Left ventricle myocardium inferior (tissue), 1 donor: ENCODE measurements around the gene TRAPPC2. TPM values are rescaled to one million over a fixed set of nuclear protein-coding genes. Genes with fewer than 3 reads are reported as not detected.
"Not testable (repeated sequence)": the region's sequence is repeated elsewhere in the genome, so short reads cannot be mapped to it uniquely, and the experiment has no call there.

Experiments used
- DNase-seq: peaks from one replicate; pipeline ENCODE4 v3.0.0-alpha.2; 2020
- H3K27ac ChIP-seq: fragments of 200-600 bp; replicated peaks from 2 replicates; pipeline ENCODE4 v1.8.0; 2021
- H3K27me3 ChIP-seq: fragments of 200-600 bp; 2 replicates; pipeline ENCODE4 v1.8.0; 2021; ENCODE audit warnings: low read depth
- H3K36me3 ChIP-seq: fragments of 200-600 bp; 2 replicates; pipeline ENCODE4 v1.8.0; 2021
- H3K4me1 ChIP-seq: fragments of 200-600 bp; 2 replicates; pipeline ENCODE4 v1.8.0; 2021
- H3K4me3 ChIP-seq: fragments of 200-600 bp; 2 replicates; pipeline ENCODE4 v1.8.0; 2021; ENCODE audit warnings: mild to moderate bottlenecking, moderate library complexity
- H3K9me3 ChIP-seq: fragments of 200-600 bp; replicated peaks from 2 replicates; pipeline ENCODE4 v1.8.0; 2021
- intact Hi-C: fragments of 100-400 bp; cut with micrococcal nuclease; formaldehyde crosslinking; loops from one replicate; pipeline ENCODE4 v1.11.0; 2022
- total RNA-seq: library from RNA; stranded (reverse); fragmentation: NEBNext Ultra II Directional; extraction: Animal tissue kit (Norgen Biotek cat#: 25700); gene quantifications from one replicate; pipeline ENCODE4 v1.2.1, GENCODE V29; 2021
- TF ChIP-seq, protein P1 (sequence below): fragments of 200-600 bp; IDR thresholded peaks from 2 replicates; pipeline ENCODE4 v1.8.0; 2021; ENCODE audit warnings: antibody characterized with exemption, mild to moderate bottlenecking, borderline replicate concordance
- donor health status: DM: no; HTN: yes; CAD: no; lungs with severe emphysema.

Gene TRAPPC2
- total RNA-seq, 1 donor from 2014 or later, result 7.2 TPM

DNA sequence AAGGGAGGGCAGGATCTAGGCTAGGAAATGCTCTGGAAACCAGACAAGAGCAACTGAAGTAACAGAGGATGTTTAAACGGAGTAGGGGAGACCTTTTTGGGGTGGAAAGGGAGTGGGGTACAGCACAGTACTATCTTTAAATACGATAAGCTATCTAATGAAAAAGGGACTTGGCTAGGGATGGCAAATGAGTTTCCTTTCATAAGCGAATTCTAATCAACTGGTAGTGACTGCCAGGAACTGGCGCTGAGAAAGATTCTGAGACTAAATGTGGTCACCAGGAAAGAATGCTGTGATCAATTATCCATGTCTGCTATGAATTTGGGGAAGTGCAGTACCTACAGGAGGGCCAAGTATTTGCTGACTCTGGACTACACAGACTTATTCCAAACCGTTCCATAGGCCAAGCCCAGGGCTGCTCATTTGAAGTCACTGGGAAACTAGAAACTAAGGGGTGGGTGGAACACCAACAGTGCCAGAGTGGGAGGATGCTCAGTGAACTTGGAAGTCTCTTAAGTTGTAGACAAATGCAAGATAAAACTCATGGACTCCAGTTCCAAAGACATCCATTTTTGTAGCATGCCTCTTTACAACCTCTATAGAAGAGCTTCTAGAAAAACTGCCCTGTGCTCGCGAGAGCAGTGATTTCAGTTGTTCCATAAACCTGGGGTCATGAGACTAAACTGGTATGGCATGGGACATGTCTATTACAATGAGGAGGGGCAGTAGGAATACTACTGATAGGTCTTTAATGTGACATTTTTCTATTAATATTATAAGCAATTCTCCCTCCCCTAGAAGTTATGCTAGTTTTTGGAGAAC lies 2.0 kb downstream of the TRAPPC2 start:
- H3K4me3 ChIP-seq, result no peak overlapping the region
- DNase-seq, result no peak
- intact Hi-C loops, result no loop called here
- H3K27me3 ChIP-seq, result no peaks in the 10 kb centered on the region
- H3K9me3 ChIP-seq, result no peaks in the 10 kb centered on the region
- TF ChIP-seq, protein P1, sequence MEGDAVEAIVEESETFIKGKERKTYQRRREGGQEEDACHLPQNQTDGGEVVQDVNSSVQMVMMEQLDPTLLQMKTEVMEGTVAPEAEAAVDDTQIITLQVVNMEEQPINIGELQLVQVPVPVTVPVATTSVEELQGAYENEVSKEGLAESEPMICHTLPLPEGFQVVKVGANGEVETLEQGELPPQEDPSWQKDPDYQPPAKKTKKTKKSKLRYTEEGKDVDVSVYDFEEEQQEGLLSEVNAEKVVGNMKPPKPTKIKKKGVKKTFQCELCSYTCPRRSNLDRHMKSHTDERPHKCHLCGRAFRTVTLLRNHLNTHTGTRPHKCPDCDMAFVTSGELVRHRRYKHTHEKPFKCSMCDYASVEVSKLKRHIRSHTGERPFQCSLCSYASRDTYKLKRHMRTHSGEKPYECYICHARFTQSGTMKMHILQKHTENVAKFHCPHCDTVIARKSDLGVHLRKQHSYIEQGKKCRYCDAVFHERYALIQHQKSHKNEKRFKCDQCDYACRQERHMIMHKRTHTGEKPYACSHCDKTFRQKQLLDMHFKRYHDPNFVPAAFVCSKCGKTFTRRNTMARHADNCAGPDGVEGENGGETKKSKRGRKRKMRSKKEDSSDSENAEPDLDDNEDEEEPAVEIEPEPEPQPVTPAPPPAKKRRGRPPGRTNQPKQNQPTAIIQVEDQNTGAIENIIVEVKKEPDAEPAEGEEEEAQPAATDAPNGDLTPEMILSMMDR, result no peak
- no peaks in the 10 kb centered on the region for H3K36me3 ChIP-seq
- H3K27ac ChIP-seq, result no peak overlapping the region
- H3K4me1 ChIP-seq, result peaks cover 46% of the 10 kb centered on the region

DNA sequence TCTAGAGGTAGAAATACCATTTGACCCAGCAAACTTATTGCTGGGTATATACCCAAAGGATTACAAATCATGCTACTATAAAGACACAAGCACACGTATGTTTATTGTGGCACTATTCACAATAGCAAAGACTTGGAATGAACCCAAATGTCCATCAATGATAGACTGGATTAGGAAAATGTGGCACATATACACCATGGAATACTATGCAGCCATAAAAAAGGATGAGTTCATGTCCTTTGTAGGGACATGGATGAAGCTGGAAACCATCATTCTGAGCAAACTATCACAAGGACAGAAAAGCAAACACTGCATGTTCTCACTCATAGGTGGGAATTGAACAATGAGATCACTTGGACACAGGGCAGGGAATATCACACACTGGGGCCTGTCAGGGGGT lies 3.9 kb downstream of the TRAPPC2 start:
- H3K27ac ChIP-seq, DNase-seq, H3K27me3 ChIP-seq, H3K4me3 ChIP-seq, intact Hi-C loops, H3K9me3 ChIP-seq, H3K36me3 ChIP-seq: not testable (repeated sequence)
- peaks cover 34% of the 10 kb centered on the region for H3K4me1 ChIP-seq

DNA sequence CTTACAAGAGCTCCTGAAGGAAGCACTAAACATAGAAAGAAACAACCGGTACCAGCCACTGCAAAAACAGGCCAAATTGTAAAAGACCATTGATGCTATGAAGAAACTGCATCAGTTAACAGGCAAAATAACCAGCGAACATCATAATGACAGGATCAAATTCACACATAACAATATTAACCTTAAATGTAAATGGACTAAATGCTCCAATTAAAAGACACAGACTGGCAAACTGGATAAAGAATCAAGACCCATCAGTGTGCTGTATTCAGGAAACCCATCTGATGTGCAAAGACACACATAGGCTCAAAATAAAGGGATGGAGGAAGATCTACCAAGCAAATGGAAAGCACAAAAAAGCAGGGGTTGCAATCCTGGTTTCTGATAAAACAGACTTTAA lies 7.8 kb downstream of the TRAPPC2 start:
- DNase-seq, H3K36me3 ChIP-seq, H3K9me3 ChIP-seq, H3K27me3 ChIP-seq, H3K4me3 ChIP-seq, H3K27ac ChIP-seq, intact Hi-C loops, H3K4me1 ChIP-seq: not testable (repeated sequence)

DNA sequence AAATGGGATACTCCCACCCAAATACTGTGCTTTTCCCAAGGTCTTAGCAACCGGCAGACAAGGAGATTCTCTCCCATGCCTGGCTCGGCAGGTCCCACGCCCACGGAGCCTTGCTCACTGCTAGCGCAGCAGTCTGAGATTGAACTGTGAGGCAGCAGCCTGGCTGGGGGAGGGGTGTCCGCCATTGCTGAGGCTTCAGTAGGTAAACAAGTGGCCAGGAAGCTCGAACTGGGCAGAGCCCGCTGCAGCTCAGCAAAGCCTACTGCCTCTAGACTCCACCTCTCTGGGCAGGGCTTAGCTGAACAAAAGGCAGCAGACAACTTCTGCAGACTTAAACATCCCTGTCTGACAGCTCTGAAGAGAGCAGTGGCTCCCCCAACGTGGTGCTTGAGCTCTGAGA lies 9.5 kb downstream of the TRAPPC2 start:
- DNase-seq, intact Hi-C loops, H3K27me3 ChIP-seq, H3K4me3 ChIP-seq, H3K27ac ChIP-seq, H3K4me1 ChIP-seq, H3K36me3 ChIP-seq, H3K9me3 ChIP-seq: not testable (repeated sequence)

DNA sequence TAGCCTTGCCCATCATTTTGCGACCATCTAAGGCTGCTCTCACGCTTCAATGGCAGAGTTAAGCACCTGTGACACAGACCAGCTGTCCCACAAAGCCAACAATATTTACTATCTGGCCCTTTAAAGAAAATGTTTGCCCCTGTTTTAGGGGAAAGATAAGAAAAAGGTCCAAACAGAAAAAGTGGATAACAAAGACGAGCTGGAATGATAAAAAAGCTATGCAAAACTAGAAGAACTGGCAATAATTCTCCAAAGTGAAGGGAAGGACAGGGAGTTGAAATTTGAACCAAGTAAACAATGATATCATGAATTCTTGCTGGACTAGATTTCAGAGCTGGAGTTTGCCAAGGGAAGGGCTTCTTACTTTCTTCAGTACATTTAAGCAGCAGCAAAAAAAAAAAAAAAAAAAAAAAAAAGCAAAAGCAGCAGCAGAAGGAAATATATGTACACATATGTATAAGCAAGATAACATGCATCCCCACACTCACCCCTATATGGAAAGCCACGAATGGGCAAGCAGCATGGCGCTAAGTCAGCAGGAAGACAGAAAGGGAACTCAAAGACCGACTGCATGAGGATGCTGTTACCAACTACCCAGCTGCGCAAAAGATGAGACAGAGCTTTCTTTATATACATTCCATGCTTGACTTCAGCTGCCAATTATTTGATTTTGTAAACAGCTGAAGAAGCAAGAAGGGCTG lies 12.5 kb downstream of the TRAPPC2 start:
- peaks cover 22% of the 10 kb centered on the region for H3K4me1 ChIP-seq
- TF ChIP-seq, protein P1, result no peak
- H3K27me3 ChIP-seq, result no peaks in the 10 kb centered on the region
- no peaks in the 10 kb centered on the region for H3K36me3 ChIP-seq
- intact Hi-C loops, result no loop called here
- H3K27ac ChIP-seq, result peak overlapping the region; percentile 19
- H3K4me3 ChIP-seq, result no peak overlapping the region
- DNase-seq, result no peak
- no peaks in the 10 kb centered on the region for H3K9me3 ChIP-seq

DNA sequence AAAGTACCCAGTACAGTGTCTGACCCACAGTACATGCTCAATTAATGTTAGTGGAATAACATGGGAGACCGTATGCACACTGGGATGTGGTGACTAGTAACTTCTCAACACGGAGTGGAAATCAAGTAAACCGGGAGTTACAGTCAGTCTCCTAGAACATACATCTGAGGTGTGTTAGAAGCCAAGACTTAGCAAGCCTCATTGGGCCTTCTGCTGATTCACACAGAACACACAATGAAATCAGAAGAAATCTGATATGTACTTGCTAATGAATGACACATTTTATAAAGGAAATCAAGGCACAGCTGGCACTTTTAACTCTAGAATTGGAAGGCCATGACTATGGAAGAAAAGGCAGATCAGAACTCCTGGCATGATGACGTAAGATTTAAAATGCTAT lies 13.0 kb downstream of the TRAPPC2 start:
- H3K27ac ChIP-seq, result peak overlapping the region; percentile 19
- H3K4me1 ChIP-seq, result peaks cover 22% of the 10 kb centered on the region
- no peaks in the 10 kb centered on the region for H3K27me3 ChIP-seq
- intact Hi-C loops, result no loop called here
- TF ChIP-seq, protein P1, result no peak
- H3K4me3 ChIP-seq, result no peak overlapping the region
- DNase-seq, result no peak
- H3K9me3 ChIP-seq, result no peaks in the 10 kb centered on the region
- H3K36me3 ChIP-seq, result peaks cover under 1% of the 10 kb centered on the region
